ENCODE measurements around the gene RPA4. TPM values are rescaled to one million over a fixed set of nuclear protein-coding genes. Genes with fewer than 3 reads are reported as not detected.

The RPA4 gene
- total RNA-seq, 1 donor from 2014 or later: 1.5 TPM

DNA sequence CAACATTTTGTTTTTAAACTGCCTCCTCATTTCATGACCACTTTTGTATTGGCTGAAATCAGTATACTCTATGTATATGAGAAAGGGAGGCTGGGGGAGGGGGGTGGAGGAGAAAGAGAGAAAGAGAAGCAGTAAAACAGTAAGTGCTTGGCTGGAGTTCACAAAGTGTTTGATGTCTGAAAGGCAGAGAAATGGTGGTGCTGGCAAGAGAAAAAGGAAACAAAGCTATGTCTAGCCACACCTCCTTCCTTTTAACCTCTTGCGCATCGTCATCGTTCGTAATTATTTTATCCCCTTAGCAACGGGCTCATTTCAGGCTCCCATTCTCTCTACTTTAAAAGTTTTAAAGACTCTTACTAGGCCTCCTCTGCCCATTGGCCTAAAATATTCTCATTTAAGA lies 25.6 kb downstream of the RPA4 start:
- H3K9me3 ChIP-seq: no peaks in the 10 kb centered on the region

DNA sequence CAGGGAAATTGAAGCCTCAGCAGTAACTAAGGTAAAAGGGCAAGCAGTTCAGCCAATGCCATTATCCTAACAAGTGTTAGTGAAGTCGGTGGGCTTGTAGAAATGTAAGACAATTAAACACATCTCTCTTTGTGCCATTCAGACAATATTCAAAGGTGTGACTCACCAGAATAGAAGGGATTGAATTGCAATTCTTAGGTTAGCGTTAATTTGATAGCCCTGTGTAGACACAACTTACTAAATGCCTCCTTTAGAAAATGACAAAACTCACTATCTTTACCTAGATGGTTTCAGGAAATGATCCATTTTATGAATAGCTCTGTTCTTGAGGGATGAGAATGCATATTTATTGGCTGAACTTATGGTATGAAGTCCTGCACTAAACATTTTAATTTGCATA lies 35.2 kb downstream of the RPA4 start:
- Histone ChIP-seq H3K36me3 (no peaks in the 10 kb centered on the region), H3K27ac (no peak overlapping the region), H3K4me3 (no peak overlapping the region), H3K4me1 (no peaks in the 10 kb centered on the region), H3K27me3 (ENCODE audit: low read depth) (no peaks in the 10 kb centered on the region), H3K9me3 (no peaks in the 10 kb centered on the region)
- DNase-seq: no peak
- TF ChIP-seq, protein P1, sequence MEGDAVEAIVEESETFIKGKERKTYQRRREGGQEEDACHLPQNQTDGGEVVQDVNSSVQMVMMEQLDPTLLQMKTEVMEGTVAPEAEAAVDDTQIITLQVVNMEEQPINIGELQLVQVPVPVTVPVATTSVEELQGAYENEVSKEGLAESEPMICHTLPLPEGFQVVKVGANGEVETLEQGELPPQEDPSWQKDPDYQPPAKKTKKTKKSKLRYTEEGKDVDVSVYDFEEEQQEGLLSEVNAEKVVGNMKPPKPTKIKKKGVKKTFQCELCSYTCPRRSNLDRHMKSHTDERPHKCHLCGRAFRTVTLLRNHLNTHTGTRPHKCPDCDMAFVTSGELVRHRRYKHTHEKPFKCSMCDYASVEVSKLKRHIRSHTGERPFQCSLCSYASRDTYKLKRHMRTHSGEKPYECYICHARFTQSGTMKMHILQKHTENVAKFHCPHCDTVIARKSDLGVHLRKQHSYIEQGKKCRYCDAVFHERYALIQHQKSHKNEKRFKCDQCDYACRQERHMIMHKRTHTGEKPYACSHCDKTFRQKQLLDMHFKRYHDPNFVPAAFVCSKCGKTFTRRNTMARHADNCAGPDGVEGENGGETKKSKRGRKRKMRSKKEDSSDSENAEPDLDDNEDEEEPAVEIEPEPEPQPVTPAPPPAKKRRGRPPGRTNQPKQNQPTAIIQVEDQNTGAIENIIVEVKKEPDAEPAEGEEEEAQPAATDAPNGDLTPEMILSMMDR (IDR thresholded peaks at IDR 0.05): no peak
- no peak for ATAC-seq
- intact Hi-C loops (cut with DNase I): no loop called here

More for the DNA sequence above, 25.6 kb downstream of the RPA4 start:
- Histone ChIP-seq H3K4me1 (peaks cover 6% of the 10 kb centered on the region), H3K36me3 (no peaks in the 10 kb centered on the region), H3K27me3 (ENCODE audit: low read depth) (no peaks in the 10 kb centered on the region), H3K4me3 (no peak overlapping the region), H3K27ac (no peak overlapping the region)
- intact Hi-C loops (cut with DNase I): no loop called here
- DNase-seq: no peak
- TF ChIP-seq, protein P1 (IDR thresholded peaks at IDR 0.05): no peak
- ATAC-seq: no peak

DNA sequence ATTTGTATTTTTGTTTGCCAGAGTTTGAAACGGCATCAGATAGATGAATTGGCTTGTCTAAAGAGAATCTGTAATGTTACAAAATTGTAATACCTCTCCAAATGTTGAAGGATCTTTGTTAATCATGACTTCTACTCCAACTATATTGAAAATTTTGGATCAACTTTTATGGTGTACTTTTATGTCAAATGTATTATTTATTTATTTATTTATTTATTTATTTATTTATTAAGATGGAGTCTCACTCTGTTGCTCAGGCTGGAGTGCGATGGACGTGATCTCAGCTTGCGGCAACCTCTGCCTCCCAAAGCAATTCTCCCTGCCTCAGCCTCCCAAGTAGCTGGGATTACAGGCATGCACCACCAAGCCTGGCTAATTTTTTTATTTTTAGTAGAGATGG lies 36.0 kb downstream of the RPA4 start:
- no peaks in the 10 kb centered on the region for H3K9me3 ChIP-seq
- ATAC-seq: no peak
- intact Hi-C loops (cut with DNase I): no loop called here
- no peak overlapping the region for H3K4me3 ChIP-seq
- TF ChIP-seq, protein P1 (IDR thresholded peaks at IDR 0.05): no peak
- no peaks in the 10 kb centered on the region for H3K27me3 ChIP-seq (ENCODE audit: low read depth)
- H3K27ac ChIP-seq: no peak overlapping the region
- H3K36me3 ChIP-seq: no peaks in the 10 kb centered on the region
- DNase-seq: no peak
- no peaks in the 10 kb centered on the region for H3K4me1 ChIP-seq

DNA sequence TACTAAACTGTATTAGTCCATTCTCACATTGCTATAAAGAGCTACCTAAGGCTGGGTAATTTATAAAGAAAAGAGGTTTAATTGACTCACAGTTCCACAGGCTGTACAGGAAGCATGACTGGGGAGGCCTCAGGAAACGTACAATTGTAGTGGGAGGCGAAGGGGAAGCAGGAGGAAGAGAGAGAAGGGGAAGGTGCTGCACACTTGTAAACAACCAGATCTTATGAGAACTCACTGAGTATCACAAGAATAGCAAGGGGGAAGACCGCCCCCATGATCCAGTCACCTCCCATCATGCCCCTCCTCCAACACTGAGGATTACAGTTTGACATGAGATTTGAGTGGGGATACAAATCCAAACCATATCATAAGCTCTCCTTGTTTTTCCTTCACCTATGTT lies 40.9 kb downstream of the RPA4 start:
- H3K4me3 ChIP-seq: no peak overlapping the region
- intact Hi-C loops (cut with DNase I): no loop called here
- TF ChIP-seq, protein P1 (IDR thresholded peaks at IDR 0.05): no peak
- no peaks in the 10 kb centered on the region for H3K27me3 ChIP-seq (ENCODE audit: low read depth)
- no peaks in the 10 kb centered on the region for H3K9me3 ChIP-seq
- DNase-seq (no peak), ATAC-seq (no peak)
- H3K36me3 ChIP-seq: no peaks in the 10 kb centered on the region
- H3K4me1 ChIP-seq: no peaks in the 10 kb centered on the region
- H3K27ac ChIP-seq: no peak overlapping the region

DNA sequence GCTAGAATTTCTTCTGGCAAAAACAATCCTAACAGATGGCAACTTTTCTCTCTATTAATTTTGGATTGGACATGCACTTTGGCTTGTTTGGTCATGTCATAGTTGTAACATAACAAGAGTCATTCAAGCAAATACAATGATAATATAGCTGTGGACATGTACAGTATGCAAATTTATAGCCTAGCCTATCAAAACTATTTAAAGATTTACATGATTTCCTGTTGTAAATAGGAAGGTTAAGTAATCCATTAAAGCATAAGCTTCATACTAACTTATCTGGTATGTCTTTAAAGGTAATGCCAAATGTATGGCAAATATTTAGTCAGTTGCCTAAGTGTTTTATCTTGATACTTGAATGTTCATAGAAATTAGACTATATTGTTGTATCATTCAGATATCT lies 45.3 kb downstream of the RPA4 start:
- no peaks in the 10 kb centered on the region for H3K4me1 ChIP-seq
- no peak for ATAC-seq
- H3K9me3 ChIP-seq: no peaks in the 10 kb centered on the region
- no peak overlapping the region for H3K27ac ChIP-seq
- no peak for DNase-seq
- TF ChIP-seq, protein P1 (IDR thresholded peaks at IDR 0.05): no peak
- no peaks in the 10 kb centered on the region for H3K36me3 ChIP-seq
- H3K4me3 ChIP-seq: no peak overlapping the region
- intact Hi-C loops (cut with DNase I): no loop called here
- no peaks in the 10 kb centered on the region for H3K27me3 ChIP-seq (ENCODE audit: low read depth)

Other genes with a start within 250 kb of the RPA4 start
- 34.2 TPM for gene DIAPH2, start 199.1 kb upstream of the RPA4 start, total RNA-seq

Data from lower lobe of right lung (tissue), 2 donors.